ENCODE results near the gene UQCC2. TPM values are rescaled to one million over a fixed set of nuclear protein-coding genes. Genes with fewer than 3 reads are reported as not detected.

UQCC2 gene
- total RNA-seq, 1 donor from 2014 or later = 11.9 TPM

DNA sequence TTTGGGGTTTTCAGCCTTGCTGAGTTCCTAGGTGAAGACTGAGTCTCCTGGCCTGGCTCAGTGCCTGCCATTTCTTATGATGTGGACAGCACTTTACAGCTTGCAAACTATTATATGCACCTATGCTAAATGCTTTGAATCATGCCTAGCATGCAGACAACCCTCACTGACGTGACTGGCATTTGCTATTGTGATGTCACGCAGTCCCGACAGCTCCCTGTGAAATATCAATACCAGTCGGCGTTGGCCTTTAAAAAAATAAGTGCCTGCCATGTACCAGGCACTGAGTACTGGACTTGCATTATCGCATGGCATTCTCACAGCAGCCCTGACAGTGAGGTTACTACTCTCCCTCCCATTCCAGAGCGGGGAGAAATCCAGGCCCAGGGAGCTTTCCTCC is 35.5 kb downstream of the UQCC2 start:
- DNase-seq = no peak

DNA sequence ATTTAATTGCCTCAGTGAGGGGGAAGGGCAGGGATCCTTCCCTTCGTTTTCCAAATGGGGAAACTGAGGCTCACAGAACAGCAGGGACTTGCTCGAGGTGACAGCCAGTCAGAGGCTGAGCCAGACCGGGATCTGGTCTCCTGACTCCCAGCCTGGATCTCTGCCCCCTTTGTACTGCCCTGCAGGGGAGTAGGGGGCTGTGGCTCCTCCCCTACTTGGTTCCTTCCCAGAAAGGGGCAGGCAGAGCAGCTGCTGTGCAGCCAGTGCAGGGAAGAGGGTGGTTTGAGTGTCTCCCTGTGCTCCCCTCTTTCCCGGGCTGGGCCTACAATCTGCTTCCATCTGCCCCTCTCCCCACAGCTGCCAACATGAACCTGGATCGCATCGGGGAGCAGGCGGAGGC is 37.6 kb downstream of the UQCC2 start:
- DNase-seq = peak; percentile 29

DNA sequence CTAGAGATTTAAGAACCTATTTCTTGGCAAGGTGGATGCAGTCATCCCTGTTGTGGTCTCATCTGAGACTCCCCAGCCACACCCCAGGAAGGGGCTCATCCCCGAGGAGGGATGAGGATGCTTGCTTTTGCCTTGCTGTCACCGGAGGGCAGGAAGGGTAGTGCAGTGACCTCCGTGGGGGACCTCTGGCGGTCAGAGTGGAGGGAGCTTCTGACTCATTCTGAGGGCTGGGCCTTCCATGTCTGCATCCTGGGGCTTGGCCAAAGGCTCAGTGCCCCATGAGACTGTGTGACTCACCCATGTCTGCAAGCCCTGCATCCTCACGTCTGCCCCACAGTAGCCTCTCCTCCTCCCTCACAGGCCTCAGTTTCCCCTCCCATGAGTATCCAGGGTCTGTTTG is 38.7 kb downstream of the UQCC2 start:
- no peak for DNase-seq

DNA sequence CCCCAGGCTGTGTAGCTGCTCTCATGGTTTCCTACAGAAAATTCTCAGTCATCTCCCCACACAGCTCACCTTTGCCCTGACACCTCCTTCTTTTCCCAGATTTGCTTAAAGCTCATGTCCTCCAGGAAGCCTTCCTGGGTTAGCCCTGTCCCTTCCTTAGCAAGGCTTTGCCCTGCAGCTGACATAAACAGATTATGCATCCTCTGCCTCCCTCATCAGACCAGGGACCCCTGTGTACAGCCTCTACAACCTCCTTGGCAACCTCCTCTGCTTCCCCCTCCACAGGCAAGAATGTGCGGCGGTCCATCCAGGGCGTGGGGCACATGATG is 39.8 kb downstream of the UQCC2 start:
- DNase-seq = no peak

DNA sequence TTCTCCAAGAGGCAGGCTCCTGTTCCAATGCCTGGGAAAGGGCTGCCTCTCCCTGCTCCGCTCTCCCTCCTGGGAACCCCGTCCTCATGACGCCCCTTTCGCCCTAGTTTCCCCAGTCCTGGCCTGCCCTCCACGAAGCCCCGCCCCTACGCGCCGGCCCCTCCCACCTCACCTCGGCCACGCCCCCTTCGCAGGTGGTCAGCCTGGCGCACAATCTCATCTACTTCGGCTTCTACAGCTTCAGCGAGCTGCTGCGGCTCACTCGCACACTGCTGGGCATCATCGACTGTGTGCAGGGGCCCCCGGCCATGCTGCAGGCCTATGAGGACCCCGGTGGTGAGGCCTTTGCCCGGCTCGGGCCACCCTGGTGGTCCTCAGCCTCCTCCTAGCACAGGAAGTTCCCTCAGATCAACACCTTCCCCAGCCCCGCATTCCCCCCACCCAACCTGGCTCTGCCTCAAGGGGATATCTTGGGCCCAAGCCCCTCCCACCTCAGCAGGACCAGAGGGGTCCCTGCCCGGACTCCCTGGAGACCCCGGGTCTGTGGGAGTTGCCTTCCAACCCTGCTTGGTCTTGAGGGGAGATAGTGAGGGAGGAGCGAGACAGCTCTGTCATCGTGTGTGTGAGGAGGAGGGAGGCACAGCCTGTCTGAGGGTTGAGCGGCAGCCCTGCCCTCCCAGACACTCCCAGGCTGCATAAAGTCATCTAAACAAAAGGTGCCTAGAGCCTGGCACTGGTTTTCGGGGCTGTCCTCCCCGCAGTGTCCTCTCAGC is 40.3 kb downstream of the UQCC2 start:
- DNase-seq = no peak

DNA sequence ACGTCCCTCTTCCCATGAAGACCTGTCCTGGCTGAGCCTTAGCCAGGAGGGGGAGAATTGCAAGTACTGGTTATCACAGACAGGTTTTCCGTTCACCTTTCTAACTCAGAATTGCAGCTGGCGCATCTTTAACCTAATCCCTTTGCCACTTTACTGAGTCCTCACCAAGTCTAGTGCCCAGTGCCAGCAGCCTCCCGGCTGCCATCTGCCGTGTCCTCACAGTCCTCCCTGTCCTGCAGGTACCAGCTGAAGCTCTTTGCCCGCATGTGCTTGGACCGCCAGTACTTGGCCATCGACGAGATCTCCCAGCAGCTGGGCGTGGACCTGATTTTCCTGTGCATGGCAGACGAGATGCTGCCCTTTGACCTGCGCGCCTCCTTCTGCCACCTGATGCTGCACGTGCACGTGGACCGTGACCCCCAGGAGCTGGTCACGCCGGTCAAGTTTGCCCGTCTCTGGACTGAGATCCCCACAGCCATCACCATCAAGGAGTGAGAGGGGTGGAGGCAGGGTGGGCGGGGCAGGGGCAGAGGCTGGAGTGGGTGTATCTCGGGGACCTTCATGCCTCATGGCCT is 41.3 kb downstream of the UQCC2 start:
- no peak for DNase-seq

DNA sequence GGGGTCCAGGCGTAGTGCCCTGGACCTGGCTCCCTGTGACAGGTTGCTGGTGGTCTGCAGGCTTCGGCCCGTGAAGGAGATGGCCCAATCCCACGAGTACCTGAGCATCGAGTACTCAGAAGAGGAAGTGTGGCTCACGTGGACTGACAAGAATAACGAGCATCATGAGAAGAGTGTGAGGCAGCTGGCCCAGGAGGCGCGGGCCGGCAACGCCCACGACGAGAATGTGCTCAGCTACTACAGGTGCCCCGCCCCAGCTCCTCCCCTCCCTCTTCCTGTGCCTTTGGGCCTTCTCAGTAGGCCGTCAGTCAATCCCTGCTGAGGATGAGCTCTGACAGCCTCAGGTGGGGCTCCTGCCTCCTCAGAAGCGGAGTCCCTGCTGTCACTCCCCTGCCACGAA is 42.6 kb downstream of the UQCC2 start:
- DNase-seq = peak; percentile 60

DNA sequence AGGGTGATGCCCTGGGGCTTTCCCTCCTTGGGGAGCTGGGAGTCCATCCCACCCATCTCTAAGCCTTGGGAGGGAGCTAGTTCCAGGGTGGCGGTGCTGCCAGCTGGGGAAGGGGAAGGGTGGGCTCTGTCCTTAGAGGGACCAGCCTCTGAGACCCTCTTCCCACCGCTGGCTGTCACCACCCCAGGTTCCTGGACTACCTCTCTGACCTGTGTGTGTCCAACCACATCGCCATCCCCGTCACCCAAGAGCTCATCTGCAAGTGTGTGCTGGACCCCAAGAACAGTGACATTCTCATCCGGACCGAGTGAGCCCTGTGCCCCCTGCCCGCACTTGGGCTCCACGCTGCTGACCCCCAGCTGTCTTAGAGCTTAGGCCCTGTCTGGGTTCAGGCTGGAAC is 43.2 kb downstream of the UQCC2 start:
- no peak for DNase-seq

DNA sequence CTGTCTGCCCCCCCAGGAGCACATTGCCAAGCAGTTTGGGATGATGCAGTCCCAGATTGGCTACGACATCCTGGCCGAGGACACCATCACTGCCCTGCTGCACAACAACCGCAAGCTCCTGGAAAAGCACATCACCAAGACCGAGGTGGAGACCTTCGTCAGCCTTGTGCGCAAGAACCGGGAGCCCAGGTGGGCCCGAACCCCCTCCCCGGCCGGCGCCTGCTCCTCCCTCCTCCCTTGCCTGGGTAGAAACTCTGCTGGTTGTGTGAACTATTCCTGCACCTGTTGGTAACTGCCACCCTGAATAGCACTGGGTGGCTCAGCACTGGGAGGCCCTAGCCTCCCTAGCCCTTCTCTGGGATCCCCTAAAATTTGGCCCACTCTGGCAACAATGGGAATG is 43.7 kb downstream of the UQCC2 start:
- DNase-seq = no peak

DNA sequence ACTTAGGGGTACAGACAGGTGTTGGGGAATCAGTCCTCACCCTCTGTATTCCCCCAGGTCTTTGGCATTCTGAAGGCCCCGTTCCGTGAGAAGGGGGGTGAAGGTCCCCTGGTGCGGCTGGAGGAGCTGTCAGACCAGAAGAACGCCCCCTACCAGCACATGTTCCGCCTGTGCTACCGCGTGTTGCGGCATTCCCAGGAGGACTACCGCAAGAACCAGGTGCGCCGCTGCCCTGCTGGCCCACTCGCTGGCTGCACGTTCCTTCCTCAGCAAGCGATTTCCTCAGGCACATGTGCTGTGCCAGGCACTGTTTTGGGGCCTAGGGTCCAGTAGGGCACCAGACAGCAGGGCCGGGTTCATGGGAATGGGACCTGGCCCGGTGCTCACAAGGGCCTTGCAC is 44.4 kb downstream of the UQCC2 start:
- DNase-seq = no peak

DNA sequence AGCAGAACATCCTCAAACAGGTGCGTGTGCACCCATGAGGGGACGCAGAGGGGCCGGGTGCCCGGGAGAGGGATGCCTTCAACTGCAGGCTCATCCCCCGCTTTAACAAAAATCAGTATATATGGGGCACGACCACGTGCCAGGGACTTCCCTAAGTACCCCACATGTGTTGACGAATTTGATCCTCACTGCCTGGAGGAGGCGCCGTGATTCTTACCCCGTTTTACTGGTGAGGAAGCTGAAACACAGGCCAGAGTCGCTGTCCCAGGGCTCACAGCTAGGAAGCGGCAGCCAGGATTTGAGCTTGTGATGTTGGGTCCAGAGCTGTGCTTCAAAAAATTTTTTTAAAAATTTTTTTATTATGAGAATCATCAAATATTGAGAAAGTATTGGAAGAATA is 45.5 kb downstream of the UQCC2 start:
- DNase-seq = no peak

DNA sequence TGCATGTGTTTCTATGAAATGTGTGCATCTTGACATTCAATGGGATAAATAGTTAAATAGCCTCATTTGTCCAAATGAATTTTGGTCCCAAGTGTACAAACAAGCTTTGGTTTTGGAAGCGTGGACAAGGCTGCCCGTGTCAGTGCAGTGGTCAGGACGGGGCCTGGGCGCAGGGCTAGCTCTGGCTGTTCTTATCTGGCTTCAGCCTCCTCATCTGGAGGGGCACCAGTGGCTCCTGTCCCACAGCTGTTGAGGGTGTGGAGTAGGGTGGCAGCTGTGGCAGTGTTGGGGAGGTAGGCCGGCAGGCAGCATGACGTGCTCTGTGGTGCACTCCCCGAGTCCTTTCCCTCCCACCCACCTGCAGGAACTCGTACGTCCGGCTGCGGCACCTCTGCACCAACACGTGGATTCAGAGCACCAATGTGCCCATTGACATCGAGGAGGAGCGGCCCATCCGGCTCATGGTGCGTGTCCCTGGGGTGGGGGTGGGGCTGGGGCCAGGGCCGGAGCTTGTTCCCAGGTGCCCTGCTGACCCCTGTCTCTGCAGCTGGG is 46.9 kb downstream of the UQCC2 start:
- no peak for DNase-seq

DNA sequence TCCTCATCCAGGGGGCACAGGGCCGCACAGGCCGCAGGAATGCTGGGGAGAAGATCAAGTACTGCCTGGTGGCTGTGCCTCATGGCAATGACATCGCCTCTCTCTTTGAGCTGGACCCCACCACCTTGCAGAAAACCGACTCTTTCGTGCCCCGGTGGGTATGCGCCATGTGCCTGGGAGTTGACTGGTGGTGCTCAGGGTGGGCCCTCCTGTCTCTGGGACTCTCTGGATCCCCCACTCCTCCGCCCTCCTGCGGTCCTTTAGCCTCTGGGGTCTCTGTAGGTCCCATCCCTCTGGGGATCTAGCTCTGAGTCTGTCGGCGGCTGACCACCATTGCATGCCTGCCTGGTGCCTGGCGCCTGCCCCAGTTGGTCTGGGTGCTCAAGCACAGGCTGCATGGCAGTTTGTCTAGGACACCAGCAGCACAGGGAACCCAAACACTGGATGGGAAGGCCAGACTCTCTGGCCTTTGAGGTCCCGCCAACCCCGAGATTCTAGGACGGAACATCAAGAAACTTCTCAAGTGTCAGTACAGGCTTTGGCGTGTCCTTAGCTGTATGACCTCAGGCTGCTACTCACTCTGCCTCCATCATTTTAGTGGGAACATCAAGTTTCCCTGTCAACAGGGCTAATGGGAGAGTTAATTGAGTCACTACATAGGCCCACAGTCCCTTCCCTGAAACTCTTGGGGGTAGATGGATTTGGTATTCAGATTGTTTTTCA is 47.6 kb downstream of the UQCC2 start:
- no peak for DNase-seq

DNA sequence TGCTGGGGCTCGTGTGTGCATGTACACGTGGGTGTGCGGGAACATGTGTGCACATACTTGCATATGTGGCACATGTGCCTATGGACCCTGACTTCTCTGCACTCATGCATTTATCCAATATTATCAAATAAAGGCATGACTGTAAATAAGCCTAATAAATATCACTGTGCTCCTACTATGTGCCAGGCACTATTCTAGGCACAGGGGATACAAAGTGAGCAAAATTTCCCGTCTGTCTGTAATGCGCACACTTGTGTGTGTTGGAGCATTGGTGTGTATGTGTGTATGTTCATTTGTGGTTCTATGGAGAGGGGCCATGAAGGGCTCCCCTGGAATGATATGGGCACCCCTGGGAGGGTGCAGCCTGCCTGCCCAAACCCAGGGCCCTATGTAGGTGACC is 48.5 kb downstream of the UQCC2 start:
- DNase-seq = no peak

DNA sequence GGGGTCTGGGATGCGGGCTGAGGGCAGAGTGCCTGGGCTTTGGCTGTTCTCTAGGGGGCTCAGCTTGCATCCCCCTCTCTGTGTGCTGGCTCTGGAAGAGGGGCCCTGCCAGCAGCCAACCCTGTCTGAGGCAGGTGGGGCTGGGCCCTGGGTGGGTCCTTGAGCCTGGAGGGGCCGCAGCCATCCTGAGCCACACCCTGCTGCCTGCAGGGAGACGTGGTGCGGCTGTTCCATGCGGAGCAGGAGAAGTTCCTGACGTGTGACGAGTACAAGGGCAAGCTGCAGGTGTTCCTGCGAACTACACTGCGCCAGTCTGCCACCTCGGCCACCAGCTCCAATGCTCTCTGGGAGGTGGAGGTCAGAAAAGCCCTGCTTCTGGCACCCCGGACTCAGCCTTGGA is 49.2 kb downstream of the UQCC2 start:
- DNase-seq = no peak

DNA sequence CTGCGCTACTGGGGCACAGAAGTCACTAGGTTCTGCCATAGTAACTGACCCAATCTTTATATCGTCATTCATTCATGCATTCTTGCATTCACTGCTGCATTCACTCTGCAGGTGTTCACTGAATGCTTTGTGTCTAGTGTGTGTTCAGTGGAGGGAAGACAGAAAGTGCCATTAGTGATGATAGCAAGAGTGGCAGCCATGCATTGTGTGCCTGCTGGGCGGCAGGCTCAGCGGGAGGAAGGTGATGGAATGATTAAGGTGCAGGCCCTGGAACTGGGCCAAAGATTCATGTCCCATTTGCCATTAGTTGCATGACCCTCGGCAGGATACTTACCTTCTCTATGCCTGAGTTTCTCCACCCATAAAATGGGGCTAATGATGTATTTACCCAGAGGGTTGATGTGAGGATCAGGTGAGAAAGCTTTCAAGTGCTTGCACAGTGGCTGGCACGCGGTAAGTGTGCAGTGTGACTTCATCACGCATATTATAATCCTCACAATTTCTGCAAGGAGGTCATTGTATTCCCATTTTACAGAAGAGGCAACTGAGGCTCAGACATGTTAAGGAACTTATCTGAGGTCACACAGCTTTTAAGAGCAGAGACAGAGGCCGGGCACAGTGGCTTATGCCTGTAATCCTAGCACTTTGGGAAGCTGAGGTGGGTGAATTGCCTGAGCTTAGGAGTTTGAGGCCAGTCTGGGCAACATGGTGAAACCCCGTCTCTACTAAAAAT is 50.2 kb downstream of the UQCC2 start:
- DNase-seq = no peak

DNA sequence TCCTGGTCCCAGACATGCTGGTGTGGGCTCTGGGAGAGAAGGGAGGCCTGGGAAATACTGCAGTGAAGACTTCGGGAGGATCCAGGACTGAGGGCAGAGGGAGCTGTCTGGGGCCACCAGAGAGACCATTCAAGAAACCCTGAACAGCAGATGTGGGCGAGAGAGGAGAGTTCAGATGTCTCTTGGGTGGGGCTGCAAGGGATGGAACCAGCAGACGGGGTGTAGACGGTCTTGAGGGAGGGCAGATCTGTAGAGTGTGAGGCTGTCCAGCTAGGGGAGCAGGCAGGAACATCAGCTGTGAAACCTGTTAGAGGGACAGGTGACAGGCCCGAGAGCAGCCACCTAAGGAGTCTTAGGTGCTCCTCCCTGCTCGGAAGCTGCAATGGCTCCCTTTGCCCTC is 51.5 kb downstream of the UQCC2 start:
- no peak for DNase-seq

DNA sequence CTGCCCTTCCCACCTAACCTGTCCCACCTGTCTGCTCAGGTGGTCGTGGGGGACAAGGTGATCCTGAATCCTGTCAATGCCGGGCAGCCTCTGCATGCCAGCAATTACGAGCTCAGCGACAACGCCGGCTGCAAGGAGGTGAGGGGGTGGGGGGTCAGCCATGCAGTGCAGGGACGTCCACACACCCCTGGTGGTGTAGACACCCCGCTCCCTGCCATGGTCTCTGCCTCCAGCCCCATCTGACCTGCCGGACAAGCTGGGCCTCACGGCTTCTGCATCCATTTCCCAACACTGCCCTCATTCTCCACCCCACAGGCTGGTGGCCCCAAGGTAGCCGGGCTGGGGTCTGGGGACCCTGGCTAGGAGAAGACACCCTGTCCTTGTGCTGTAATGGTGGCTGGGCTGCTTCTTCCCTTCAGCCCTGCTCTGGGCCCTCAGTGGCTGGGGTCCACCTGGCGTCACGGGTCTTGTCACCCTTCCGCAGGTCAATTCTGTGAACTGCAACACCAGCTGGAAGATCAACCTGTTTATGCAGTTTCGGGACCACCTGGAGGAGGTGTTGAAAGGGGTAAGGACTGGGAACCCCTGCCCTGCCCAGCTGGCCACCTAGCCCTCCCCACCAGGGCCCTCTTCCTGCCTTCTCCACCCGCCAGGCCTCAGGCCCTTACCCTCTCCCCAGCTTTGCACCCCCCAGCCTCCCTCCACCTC is 52.4 kb downstream of the UQCC2 start:
- no peak for DNase-seq

DNA sequence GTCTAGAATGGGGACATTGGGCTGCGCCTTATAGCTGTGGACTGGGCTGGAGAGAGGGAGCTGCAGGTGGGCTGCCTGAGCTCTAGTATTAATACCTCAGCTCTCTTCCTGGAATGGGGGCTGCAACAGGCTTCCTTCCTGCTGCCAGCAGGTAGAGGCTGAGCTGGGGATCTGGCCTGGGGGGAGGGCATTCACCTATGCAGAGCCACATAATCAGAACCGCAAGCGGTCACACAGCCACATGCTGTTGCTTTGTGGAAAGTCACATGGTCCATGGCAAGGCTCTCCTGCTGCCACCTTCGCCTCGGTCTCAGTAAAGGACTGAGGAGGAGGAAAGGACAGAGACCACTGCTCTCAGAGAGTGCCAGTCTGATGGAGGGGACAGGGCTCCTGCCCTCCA is 54.7 kb downstream of the UQCC2 start:
- no peak for DNase-seq

DNA sequence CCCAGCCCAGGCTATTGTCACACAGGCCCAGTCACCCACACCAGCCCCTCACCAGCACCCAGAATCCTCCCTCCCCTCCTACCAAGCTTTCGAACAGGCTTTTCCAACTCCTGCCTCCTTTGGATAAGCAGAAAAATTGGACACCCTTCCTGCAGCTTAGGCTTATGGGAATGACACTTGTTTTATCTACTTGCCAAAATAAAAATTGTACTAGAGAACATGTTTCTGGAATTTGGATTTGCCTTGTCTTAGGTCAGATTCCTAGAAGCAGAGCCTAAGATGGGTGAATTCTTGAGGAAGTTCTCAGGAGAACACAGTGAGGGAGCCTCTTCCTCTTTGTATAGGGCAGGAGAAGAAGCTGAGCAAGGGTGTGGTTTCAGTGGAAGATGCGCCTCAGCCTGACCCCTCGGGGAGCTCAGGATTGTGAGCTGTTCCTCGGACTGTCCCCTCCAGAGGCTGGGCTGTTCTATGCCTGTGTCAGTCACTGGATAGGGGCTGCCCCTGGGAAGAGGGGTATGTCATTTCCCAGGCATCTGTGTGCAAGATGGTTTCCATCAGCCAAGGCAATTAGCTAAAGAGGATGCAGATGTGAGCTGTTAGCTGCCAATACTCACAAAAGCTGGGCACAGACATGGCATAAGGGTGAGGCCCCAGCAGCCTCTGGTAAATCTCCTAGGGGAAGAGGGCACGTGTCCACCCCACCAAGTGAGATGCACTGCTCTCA is 56.5 kb downstream of the UQCC2 start:
- peak; percentile 51 for DNase-seq

DNA sequence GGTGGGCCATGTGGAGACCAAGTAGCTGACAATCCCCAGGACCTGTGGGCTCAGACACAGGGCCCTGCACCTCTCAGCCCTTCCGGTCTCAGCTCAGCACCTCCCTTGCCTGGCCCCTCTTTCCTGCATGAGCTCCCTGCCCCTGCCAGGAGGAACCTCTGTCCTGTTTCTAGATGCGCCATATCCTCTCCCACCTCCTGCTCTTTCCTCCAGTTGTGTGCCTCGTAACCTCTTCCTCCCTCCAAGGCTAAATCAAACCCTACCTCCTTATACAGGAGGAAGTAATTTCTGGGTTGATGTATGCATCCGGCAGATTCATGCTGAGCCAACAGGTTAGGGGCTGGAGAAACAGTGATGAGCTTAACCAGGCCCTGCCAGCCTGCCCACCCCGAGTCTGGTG is 59.5 kb downstream of the UQCC2 start:
- DNase-seq = no peak

DNA sequence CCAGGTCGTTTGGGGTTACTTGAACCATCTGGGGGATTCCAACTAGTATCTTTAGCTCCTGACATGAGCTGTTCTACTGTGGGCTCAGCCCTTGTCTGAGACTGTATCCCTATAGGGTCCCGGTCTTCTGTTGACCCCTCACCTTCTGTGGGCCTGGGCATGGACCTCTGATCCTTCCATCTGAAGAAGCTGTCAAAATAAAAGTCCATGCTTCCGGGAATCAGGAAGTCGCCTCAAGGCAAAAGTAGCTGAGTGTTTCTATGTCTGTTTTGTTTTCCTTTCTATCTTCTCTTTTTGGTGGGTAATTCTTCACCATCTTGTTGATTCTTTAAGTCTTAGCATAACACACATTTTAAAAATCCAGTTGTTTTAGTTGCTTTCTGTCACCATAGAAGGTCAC is 60.1 kb downstream of the UQCC2 start:
- DNase-seq = no peak

Data from tongue (tissue), 2 donors.